ENCODE results near the gene THSD7B.

DNA sequence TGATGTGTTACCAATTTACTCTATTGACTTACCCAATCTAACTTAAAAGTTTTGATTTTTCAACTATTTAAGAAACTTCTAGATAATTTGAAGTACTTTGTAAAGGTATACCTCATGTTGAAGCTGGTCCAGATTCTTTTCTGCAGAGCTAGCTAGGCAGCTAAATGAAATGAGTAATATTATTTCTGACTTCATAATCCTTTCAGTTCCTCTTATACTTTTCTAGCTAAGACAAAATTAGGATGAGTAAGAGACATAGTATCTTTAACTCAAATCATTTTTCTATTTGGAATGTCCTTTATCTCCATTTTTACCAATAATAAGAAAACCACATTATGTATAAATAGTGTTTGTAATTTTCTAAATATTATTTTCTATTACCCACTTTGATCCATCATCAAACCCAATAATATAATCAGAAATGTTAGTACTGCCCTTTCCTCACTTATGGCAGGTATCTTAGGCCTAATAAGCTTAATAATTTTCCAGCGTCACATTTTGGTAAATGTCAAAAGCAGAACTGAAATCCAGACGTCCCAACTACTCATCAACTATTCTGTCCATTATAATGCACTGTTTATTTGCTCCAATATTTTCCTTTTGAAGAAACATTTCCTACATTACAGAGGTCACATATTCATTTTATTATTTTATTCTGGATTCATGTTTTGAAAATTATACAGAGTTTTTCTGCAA lies 456.6 kb downstream of the THSD7B start:
- TF ChIP-seq RAD21 (conservative IDR thresholded peaks at IDR 0.05) (no peak), CTCF (IDR thresholded peaks at IDR 0.05; ENCODE audit: poor library complexity, severe bottlenecking) (no peak), EZH2 (IDR thresholded peaks at IDR 0.05; ENCODE audit: borderline replicate concordance, insufficient read depth, low read length, poor library complexity, severe bottlenecking) (no peak), MXI1 (conservative IDR thresholded peaks at IDR 0.05; ENCODE audit: poor library complexity, severe bottlenecking) (no peak), EP300 (conservative IDR thresholded peaks at IDR 0.05; ENCODE audit: poor library complexity, severe bottlenecking) (no peak), TAF1 (IDR thresholded peaks at IDR 0.05; ENCODE audit: low read depth) (no peak)
